HG03442 (cell line): Measurements from ENCODE around the gene APBA1.
A peak's percentile ranks its signal among the peaks of the same experiment; 100 is the strongest.

Source experiments
- ATAC-seq: cut with Tn5 transposase; IDR thresholded peaks from one replicate; pipeline ENCODE4 v1.9.1; 2021; ENCODE audit warnings: mild to moderate bottlenecking, moderate library complexity; ENCODE audit not compliant: unreplicated experiment

Gene APBA1

DNA sequence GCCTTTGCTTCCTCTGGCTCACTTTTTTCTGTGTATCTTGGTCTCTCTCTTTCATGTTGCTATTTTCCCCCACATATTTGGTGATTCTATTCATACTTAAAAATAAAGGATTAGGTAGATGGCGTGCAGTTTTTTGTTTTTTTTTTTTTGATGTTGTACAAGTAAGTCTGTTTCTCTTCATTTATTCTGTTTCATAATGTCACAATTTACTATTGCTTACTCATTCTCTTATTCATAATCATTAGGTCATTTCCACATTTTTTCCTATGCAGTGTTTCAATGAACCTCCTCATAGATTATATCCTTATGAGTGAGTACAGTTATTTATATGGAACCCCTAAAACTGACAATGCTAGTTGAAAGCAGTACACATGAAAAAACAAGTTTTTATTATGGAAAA, 136.3 kb downstream of the APBA1 start:
- no peak for ATAC-seq

DNA sequence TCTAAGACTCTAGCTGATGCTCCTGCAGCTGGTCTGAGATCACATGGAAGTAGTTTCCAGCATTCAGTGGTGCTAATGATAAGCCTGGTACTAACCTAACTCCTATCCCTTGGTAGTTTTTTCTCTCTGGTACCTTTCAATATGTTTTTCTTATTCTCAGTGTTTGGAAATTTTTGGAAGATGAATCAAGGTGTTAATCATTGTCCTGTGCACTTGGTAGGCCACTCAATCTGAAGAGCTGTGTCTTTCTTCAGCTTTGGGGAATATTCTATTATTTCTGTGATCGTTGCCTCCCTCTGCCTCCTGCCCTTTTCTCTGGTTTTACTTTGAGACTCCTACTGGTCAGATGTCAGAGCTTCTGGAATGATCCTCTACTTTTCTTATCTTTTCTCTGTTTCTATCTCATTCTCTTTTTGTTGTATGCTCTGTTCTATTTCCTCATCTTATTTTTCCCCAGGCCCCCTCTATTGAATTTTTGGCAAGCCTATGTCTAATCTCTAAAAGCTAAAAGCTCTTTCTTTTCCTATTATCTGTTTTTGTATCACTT, 136.8 kb downstream of the APBA1 start:
- ATAC-seq: no peak

DNA sequence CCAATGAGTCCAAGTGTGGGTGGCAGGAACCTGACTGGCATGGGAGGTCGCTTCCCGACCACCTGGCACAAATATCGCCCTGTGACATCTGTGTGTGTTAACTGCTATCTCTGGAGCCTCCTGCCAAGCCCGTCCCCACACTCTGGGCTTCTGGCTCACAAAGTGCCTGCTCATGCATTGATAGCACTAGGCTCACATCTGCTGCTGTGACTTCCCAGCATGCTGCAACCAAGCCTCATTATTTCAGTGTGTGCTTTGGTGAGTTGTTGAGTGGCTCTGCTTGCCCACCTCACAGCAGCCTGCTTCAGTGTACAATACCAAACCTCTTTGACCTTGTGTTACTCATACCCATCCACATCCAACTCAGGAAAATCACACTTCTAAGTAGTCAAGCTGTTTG, 139.8 kb downstream of the APBA1 start:
- ATAC-seq: no peak

DNA sequence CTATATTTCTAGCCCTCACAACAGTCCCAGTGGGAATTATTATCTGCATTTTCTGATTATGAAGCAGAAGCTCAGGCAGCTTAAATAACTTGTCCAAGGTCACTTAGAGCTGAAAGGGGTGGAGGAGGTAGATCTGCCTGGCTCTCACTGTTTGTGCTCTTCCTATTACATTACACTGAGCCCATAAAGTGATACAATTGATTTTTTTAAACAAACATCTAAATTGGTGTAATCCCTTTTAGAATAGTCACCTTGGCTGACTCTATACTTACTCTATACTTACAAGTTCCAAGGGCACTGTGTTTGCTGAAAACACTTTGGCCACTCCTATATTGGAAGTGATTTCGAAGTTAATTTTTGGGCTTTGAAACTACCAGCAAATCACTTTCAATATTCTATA, 144.7 kb downstream of the APBA1 start:
- no peak for ATAC-seq

GRCh38 chr9:69526699-69527098, 145.5 kb downstream of the APBA1 start:
- no peak for ATAC-seq

- ATAC-seq: peak; percentile 83
Observed at GRCh38 chr9:69519470-69520240, 152.5 kb downstream of the APBA1 start.

- no peak for ATAC-seq
Observed at GRCh38 chr9:69516353-69517322, 155.5 kb downstream of the APBA1 start.

- no peak for ATAC-seq
Observed at GRCh38 chr9:69515810-69516209, 156.4 kb downstream of the APBA1 start.

- no peak for ATAC-seq
Observed at GRCh38 chr9:69513141-69513820, 158.9 kb downstream of the APBA1 start.

DNA sequence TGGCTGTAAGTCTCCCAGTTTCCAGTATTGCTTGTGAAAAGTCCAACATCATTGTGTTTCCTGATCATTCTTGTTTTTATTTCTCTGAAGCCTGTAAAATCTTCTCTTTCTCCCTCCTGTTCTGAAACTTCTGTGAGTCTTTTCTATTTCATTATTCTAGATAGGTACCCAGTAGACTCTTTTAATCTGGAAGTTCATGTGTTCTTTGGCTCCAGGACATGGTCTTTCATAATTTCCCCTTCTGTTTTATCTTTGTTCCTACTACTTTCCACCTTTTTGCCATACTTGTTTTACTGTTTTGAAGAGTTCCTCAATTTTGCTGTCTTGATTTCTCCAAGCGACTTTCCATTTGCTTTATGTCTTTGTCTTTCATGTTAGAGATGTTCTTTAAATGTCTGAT, 168.1 kb downstream of the APBA1 start:
- no peak for ATAC-seq

DNA sequence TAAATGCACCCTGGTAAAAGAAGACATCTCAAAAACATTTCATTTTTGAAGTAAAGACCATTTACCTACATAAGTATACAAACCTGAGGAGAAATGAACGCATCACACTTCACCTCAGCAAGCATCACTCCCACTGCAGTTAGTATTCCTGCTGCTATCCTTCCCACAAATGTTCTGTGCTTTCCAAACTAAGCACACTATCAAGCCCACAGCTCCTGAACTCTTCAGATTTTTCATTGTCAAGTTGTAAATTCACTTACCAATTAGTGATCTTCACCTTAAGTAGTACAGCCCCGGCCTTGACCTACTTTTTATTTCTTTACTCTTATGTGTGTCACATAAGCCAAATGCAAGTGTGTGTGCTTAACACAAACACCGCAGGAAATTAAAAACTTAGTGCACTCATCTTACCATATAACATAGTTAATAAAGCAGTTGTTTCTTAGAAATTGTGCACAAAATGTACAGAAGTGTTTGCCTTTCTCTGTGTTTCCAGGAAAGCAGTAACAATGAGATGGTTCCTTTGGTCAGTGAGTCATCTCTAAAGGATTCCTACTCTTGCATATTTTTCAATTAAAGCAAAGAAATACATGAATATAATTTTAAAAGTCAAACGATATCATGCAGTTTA, 169.4 kb downstream of the APBA1 start:
- ATAC-seq: no peak

- ATAC-seq: no peak
Observed at GRCh38 chr9:69500896-69501295, 171.3 kb downstream of the APBA1 start.

DNA sequence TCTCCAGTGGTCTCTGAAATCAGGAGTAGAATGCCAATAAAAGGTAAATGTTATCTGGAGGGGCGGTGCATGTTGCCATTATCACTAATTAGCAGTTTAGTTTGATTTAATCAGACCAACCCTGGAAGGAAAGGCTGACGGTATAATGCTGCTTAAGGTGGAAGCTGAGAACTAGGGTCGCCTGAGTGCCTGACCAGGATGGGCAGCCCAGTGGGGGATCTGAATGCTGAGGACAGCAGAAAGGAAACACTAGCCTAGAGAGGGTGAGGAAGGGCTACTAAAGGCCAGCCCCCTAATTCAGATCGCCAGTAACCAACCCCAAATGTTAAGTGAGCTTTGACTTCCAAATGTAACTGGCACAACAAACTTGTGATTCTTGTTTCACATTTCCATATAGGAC, 172.2 kb downstream of the APBA1 start:
- ATAC-seq: no peak

DNA sequence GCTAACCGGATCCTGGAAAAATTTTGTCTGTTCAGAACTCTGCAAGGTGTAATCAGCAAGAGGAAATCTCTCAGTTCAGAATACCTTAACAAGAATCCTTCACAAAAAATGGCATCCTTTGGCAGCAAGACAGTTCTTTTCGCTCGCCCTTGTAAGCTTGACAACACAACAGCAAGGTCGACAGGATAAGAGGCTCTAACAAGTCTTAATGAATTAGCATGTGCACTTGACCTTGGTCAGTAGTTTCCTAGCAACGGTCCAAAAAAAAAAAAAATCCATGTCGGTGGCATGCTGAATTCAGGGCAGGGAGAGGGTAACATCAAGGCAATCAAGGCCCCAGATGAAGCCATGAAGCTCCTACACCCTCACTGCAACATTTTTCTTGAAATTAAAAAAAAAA, 172.8 kb downstream of the APBA1 start:
- no peak for ATAC-seq

GRCh38 chr9:69498470-69498869, 173.7 kb downstream of the APBA1 start:
- no peak for ATAC-seq

DNA sequence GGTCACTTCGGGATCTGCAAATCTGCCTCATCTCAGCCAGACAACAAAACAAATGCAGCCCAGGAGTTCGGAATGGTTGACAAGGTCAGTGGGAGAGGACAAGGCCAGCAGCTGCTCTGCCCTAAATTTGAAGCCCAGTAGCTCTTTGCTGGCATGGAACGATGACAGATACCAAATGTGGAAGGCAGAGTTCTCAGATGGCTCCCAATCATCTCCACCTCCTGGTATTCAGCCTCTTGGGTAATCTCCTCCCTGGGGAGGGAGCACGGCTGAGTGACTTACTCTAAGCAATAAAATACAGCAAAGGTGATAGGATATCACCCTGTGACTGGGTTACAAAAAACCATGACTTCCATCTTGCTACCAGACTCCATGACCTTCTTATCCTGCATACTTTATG, 174.4 kb downstream of the APBA1 start:
- no peak for ATAC-seq

DNA sequence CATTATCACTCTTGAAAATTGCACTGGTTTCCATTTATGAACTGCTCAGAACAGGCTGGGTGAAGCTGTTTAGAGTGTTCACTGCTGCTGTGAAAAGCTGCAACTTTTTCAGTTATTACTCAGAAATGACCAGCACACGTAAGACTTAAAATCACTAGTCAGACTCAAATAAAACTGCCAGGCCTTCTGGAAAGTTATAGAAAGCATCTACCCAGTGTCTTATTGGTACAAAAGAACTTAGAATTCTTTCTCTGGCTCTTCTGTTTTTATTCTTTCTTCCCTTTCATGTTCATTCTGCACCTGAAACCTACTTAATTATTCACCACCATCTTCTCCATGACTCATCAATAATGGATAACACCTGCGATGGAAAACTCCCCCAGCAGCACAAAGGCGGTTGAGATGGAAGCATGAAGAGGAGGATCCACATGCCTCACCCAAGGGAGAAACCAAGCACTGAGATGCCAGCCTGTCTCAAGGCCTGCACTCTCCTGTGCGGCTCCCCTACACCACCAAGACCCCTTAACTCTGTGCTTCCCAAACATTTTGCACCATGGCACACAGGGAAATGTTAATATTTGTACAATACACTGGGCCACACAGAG, 175.2 kb downstream of the APBA1 start:
- no peak for ATAC-seq

DNA sequence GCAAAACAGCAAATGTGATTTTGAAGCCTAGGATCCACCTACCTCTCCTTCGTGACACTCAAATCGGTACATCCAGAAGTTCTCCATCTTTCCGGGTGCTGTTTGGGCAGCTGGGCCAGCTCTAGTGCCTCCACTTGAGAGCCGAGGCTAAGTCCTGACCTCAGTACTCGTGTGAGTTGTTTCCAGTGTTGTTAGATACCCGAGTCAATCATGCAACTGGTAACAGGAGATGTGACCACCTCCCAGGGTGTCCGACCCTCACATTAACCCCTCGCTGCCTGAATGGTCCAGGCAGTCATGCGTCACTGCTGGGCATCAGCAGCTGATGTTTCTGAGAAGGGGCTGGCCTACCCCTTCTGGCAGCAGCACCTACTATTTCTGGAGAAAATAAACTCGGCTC, 176.9 kb downstream of the APBA1 start:
- no peak for ATAC-seq

DNA sequence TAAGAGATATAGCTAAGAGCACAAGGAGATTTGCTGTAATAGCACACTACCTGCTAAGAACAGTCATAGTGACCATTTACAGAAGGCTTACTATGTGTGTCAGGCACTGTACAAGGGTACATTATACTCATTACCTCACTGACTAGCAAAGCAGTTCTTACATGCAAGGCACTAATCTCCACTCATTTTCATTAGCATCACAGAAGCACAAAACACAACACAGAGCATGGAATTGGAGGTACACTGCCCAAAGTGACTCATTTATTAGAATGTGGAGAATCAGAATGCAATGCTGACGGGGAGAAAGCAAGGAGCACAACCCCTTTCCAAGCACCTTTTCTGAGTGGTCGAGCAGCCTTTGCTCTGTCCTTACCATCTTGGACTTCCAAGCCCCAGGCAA, 177.4 kb downstream of the APBA1 start:
- no peak for ATAC-seq

DNA sequence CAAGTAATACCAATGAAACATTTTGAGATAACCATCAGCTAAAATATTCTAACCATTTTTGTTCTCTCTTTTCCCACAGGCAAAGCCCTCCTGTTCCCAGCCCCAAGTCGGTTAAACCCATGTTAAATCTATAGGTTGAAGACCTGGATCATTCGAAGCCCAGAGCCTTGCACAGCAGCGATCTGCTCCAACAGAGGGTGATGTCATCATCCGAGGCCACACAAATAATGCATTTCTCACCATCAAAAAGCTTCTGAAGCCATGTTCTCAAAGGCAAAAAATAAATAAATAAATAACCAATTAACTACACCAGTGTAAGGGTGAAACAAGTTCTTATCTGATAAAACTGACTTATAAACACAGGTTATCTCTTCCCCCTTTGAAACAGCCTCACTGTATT, 178.0 kb downstream of the APBA1 start:
- no peak for ATAC-seq
